ENCODE data around the gene ZBTB6. TPM values are rescaled to one million over a fixed set of nuclear protein-coding genes. Genes with fewer than 3 reads are reported as not detected.
"Not testable (repeated sequence)": the region's sequence is repeated elsewhere in the genome, so short reads cannot be mapped to it uniquely, and the experiment has no call there.

Gene ZBTB6
- total RNA-seq, 1 experiment from 2014 or later: 8.6 TPM

GRCh38 chr9:122897969-122898368, 15.2 kb downstream of the ZBTB6 start:
- peaks cover 2% of the 10 kb centered on the region for H3K36me3 ChIP-seq (replicated peaks; ENCODE audit: control insufficient read depth, insufficient read depth, low read length)
- no peak for DNase-seq
- H3K27me3 ChIP-seq (ENCODE audit: control insufficient read depth, insufficient read depth, low read length): no peaks in the 10 kb centered on the region
- H3K4me3 ChIP-seq (ENCODE audit: insufficient read depth, low read depth, low read length): no peak overlapping the region

GRCh38 chr9:122888480-122888879, 24.6 kb downstream of the ZBTB6 start:
- Histone ChIP-seq H3K27me3 (ENCODE audit: control insufficient read depth, insufficient read depth, low read length) (no peaks in the 10 kb centered on the region), H3K4me3 (ENCODE audit: insufficient read depth, low read depth, low read length) (no peak overlapping the region), H3K36me3 (replicated peaks; ENCODE audit: control insufficient read depth, insufficient read depth, low read length) (peaks cover 10% of the 10 kb centered on the region)
- no peak for DNase-seq

DNA sequence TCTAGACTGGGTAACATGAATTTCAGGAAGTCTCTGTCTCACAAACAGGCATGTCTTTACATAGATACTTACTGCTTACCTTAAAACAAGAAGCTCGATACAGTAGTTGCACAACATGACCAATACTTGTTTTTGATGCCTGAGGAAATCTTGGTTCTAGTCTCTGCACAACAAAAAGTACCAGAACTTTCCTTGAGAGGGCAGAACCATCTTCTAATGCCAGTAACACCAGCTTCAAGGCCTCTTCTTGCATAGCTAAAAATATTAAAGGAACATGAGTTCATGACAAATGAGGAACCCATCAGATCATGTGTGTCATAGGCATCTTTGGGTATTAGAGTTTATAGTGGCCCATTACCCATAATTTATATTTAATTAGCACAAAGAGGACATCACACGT, 30.0 kb downstream of the ZBTB6 start:
- no peak for DNase-seq
- Histone ChIP-seq H3K27me3 (ENCODE audit: control insufficient read depth, insufficient read depth, low read length) (no peaks in the 10 kb centered on the region), H3K4me3 (ENCODE audit: insufficient read depth, low read depth, low read length) (no peak overlapping the region), H3K36me3 (replicated peaks; ENCODE audit: control insufficient read depth, insufficient read depth, low read length) (peaks cover 18% of the 10 kb centered on the region)

DNA sequence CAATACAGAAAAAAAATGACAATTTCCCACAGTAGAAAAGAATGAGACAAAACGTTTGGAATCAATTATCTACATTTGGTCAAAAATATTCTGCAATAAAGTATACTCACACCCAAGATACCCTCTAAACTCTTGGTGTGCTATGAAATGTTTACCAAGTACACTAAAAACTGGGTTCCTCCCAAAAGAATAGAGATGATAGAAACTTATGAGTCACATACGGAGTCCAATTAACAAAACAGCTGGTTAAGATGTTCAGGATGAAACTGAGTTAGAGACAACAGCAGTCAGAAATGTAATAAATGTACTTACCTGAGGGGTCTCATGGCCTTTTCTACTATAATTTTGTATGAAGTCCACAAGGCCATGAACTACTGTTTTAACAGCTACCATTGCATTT, 33.7 kb downstream of the ZBTB6 start:
- DNase-seq: no peak
- no peaks in the 10 kb centered on the region for H3K27me3 ChIP-seq (ENCODE audit: control insufficient read depth, insufficient read depth, low read length)
- H3K36me3 ChIP-seq (replicated peaks; ENCODE audit: control insufficient read depth, insufficient read depth, low read length): peaks cover 34% of the 10 kb centered on the region
- no peak overlapping the region for H3K4me3 ChIP-seq (ENCODE audit: insufficient read depth, low read depth, low read length)

DNA sequence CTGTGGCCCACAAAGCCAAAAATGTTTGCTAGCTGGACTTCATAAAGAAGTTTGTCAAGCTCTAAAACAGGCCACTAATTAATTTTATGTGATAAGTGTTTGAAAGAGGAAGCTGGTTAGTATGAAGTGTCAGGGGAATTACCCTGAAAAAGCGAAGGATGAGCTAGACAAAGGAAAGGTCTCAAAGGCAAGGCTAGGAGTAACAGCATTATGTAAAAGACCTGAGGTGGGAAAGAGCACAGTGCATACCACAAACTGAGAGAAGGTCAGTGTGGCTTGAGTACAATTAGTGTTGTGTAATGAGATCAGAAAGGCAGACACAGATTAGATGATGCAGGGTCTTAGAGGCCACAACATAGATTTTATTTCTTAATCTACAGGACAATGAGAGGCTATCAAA, 37.6 kb downstream of the ZBTB6 start:
- Histone ChIP-seq H3K4me3 (ENCODE audit: insufficient read depth, low read depth, low read length) (no peak overlapping the region), H3K27me3 (ENCODE audit: control insufficient read depth, insufficient read depth, low read length) (no peaks in the 10 kb centered on the region), H3K36me3 (replicated peaks; ENCODE audit: control insufficient read depth, insufficient read depth, low read length) (peaks cover 27% of the 10 kb centered on the region)
- DNase-seq: no peak

DNA sequence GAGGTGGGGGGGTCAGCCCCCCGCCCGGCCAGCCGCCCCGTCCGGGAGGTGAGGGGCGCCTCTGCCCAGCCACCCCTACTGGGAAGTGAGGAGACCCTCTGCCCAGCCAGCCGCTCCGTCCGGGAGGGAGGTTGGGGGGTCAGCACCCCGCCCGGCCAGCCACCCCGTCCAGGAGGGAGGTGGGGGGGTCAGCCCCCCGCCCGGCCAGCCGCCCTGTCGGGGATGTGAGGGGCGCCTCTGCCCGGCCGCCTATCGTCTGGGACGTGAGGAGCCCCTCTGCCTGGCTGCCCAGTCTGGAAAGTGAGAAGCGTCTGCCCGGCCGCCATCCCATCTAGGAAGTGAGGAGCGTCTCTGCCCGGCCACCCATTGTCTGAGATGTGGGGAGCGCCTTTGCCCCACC, 45.8 kb downstream of the ZBTB6 start:
- not testable (repeated sequence) for H3K36me3 ChIP-seq (replicated peaks; ENCODE audit: control insufficient read depth, insufficient read depth, low read length); H3K27me3 ChIP-seq (ENCODE audit: control insufficient read depth, insufficient read depth, low read length); DNase-seq; H3K4me3 ChIP-seq (ENCODE audit: insufficient read depth, low read depth, low read length)

DNA sequence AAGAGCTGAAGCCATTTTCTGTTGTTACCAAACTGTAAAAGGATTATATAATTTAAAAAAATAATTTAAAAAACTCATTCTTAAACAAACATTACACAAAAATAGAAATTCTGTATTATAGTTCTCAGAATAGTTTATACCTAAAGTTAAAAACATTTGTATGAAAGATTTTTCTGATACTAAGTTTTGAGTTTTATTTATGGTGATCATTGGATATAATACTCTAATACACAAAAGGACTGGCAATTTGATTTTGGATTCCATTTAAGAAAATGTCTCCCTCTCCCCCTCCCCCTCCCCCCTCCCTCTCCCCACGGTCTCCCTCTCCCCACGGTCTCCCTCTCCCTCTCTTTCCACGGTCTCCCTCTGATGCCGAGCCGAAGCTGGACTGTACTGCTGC, 47.0 kb downstream of the ZBTB6 start:
- Histone ChIP-seq H3K27me3 (ENCODE audit: control insufficient read depth, insufficient read depth, low read length) (no peaks in the 10 kb centered on the region), H3K4me3 (ENCODE audit: insufficient read depth, low read depth, low read length) (no peak overlapping the region), H3K36me3 (replicated peaks; ENCODE audit: control insufficient read depth, insufficient read depth, low read length) (peaks cover 3% of the 10 kb centered on the region)
- DNase-seq: no peak

- peaks cover 3% of the 10 kb centered on the region for H3K36me3 ChIP-seq (replicated peaks; ENCODE audit: control insufficient read depth, insufficient read depth, low read length)
These were observed 47.8 kb downstream of the ZBTB6 start for GRCh38 chr9:122865300-122865699.

GRCh38 chr9:122863407-122863806, 49.7 kb downstream of the ZBTB6 start:
- H3K27me3 ChIP-seq (ENCODE audit: control insufficient read depth, insufficient read depth, low read length): no peaks in the 10 kb centered on the region
- no peak for DNase-seq
- H3K36me3 ChIP-seq (replicated peaks; ENCODE audit: control insufficient read depth, insufficient read depth, low read length): peaks cover 7% of the 10 kb centered on the region
- H3K4me3 ChIP-seq (ENCODE audit: insufficient read depth, low read depth, low read length): no peak overlapping the region

More at GRCh38 chr9:122865300-122865699, 47.8 kb downstream of the ZBTB6 start:
- DNase-seq: no peak
- H3K4me3 ChIP-seq (ENCODE audit: insufficient read depth, low read depth, low read length): no peak overlapping the region
- no peaks in the 10 kb centered on the region for H3K27me3 ChIP-seq (ENCODE audit: control insufficient read depth, insufficient read depth, low read length)

DNA sequence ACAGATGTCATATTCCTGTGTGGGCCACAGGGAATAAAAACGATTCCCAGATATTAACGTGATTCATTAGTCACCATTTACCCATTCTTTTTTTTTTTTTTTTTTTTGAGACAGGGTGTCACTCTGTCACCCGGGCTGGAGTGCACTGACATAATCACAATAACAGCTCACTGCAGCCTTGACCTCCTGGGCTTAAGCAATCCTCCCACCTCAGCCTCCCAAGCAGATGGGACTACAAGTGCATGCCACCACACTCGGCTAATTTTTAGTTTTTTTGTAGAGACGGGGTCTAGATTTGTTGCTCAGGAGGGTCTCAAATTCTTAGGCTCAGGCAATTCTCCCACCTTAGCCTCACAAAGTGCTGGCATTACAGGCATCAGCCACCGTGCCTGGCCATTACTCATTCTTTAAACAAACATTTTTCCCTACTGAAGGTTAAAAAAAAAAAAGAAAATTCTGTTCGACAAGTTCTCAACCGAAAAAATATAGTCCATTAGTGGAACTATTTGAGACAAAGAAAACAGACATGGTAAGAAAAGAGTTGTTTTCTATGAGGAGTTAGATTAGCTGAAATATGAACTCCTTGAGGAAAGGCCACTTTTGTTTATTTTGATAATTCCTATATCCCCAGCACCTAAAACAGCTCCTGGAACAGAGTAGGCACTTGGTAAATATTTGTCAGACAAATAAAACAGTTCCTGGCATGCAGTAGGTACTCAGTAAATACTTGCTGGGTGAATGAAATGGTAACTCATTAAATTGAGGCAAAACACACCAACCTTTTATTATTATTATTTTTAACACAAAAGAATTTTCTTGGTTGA, 52.6 kb downstream of the ZBTB6 start:
- no peak overlapping the region for H3K4me3 ChIP-seq (ENCODE audit: insufficient read depth, low read depth, low read length)
- DNase-seq: no peak
- H3K36me3 ChIP-seq (replicated peaks; ENCODE audit: control insufficient read depth, insufficient read depth, low read length): peaks cover 17% of the 10 kb centered on the region
- H3K27me3 ChIP-seq (ENCODE audit: control insufficient read depth, insufficient read depth, low read length): no peaks in the 10 kb centered on the region

Other genes starting within 250 kb of the ZBTB6 start
- gene OR1L3, start 238.2 kb downstream of the ZBTB6 start, total RNA-seq (2014; rRNA removed; shearing (Covaris generic)): not detected in 2 replicates
- gene OR1L4, start 189.3 kb downstream of the ZBTB6 start, total RNA-seq (2014; rRNA removed; shearing (Covaris generic)): not detected in 2 replicates
- gene OR1L6, start 171.0 kb downstream of the ZBTB6 start, total RNA-seq (2014; rRNA removed; shearing (Covaris generic)): not detected in 2 replicates
- gene OR5C1, start 124.4 kb downstream of the ZBTB6 start, total RNA-seq (2014; rRNA removed; shearing (Covaris generic)): not detected in 2 replicates
- gene OR1K1, start 113.2 kb downstream of the ZBTB6 start, total RNA-seq (2014; rRNA removed; shearing (Covaris generic)): not detected in 2 replicates
- gene PDCL, start 84.7 kb downstream of the ZBTB6 start, total RNA-seq (2014; rRNA removed; shearing (Covaris generic)): 18.7 and 24.6 TPM in 2 replicates
- 21.6 and 28.0 TPM in 2 replicates for gene RC3H2, start 8.0 kb downstream of the ZBTB6 start, total RNA-seq (2014; rRNA removed; shearing (Covaris generic))
- gene ZBTB26, start 18.2 kb upstream of the ZBTB6 start, total RNA-seq (2014; rRNA removed; shearing (Covaris generic)): 1.9 and 2.3 TPM in 2 replicates
- 15.6 and 28.1 TPM in 2 replicates for gene RABGAP1, start 27.7 kb upstream of the ZBTB6 start, total RNA-seq (2014; rRNA removed; shearing (Covaris generic))
- gene GPR21, start 120.3 kb upstream of the ZBTB6 start, total RNA-seq (2014; rRNA removed; shearing (Covaris generic)): 0.48 TPM in 1 of 2 replicates, not detected in the other